C4-2B (cell line): ENCODE results near the gene CTNNA2.

ENCODE experiments used
- ZFX ChIP-seq: fragments of 450-650 bp; IDR thresholded peaks from 2 replicates; pipeline ENCODE4 v1.6.1; 2017
- TF ChIP-seq, protein P1 (sequence below): fragments of 450-650 bp; conservative IDR thresholded peaks from 2 replicates; pipeline ENCODE4 v1.5.1; 2017; ENCODE audit warnings: mild to moderate bottlenecking

DNA sequence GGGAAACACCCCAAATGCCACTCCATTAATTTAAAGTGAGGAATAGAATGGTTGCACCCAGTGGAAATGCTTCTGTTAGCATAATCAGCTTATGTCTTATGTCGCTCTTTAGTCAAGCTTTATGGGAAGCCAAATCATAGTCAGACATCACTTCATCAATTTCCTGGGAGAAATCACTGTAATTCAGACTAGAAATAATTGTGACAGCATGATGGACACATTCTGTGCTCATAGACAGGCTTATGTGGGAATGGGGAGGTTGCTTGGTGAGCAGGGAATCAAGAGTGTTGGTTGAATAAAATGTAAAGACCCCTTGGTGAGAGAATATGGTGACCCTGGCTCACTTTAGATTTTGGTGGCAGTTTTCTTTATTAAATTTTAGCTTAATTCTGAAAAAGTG, 174.0 kb downstream of the CTNNA2 start:
- TF ChIP-seq, protein P1, sequence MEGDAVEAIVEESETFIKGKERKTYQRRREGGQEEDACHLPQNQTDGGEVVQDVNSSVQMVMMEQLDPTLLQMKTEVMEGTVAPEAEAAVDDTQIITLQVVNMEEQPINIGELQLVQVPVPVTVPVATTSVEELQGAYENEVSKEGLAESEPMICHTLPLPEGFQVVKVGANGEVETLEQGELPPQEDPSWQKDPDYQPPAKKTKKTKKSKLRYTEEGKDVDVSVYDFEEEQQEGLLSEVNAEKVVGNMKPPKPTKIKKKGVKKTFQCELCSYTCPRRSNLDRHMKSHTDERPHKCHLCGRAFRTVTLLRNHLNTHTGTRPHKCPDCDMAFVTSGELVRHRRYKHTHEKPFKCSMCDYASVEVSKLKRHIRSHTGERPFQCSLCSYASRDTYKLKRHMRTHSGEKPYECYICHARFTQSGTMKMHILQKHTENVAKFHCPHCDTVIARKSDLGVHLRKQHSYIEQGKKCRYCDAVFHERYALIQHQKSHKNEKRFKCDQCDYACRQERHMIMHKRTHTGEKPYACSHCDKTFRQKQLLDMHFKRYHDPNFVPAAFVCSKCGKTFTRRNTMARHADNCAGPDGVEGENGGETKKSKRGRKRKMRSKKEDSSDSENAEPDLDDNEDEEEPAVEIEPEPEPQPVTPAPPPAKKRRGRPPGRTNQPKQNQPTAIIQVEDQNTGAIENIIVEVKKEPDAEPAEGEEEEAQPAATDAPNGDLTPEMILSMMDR = no peak
- no peak for TF ChIP-seq ZFX
